ENCODE results near the gene ORC1. TPM values are rescaled to one million over a fixed set of nuclear protein-coding genes. Genes with fewer than 3 reads are reported as not detected.

ORC1 gene
- total and polyA plus RNA-seq, 2 of the 8 experiments (the other 6 are each of a cell fraction or from before 2014, with no cell fraction given), result 36.9 to 49.0 TPM

DNA sequence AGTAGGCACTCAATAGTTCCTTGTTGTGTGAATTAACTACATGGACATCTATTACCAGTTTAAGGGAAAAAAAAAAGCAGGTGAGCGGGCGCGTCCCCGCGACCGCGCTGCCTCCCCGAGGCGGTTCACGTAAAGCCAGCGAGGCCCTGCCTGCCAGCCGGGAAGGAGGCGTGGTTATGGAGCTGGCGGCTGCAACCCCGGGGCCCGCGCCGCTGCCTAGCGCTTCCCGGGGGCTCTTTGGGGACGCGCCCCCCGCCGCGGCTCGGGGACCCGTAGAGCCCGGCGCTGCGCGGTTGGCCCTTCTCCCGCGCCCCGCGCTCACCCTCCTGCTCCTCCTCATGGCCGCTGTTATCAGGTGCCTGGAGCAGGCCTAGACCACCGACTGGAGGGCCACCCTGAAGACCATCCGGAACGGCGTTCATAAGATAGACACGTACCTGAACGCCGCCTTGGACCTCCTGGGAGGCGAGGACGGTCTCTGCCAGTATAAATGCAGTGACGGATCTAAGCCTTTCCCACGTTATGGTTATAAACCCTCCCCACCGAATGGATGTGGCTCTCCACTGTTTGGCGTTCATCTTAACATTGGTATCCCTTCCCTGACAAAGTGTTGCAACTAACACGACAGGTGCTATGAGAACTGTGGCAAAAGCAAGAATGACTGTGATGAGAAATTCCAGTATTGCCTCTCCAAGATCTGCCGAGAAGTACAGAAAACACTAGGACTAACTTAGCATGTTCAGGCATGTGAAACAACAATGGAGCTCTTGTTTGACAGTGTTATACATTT lies 35.6 kb downstream of the ORC1 start:
- Histone ChIP-seq H2AFZ (ENCODE audit: low read length) (peak overlapping the region; percentile 71), H3K79me1 (ENCODE audit: low read depth, low read length) (peaks cover 7% of the 10 kb centered on the region; the same call in 1 of the 2 replicates), H3K79me2 (ENCODE audit: control insufficient read depth in 1 of 2, insufficient read depth in 2 of 2, low read length in 2 of 2) (peaks cover 0 to 5% of the 10 kb centered on the region in 2 experiments; a peak in 1 of 4 replicates), H3K4ac (replicated peaks; ENCODE audit: insufficient read length, low read depth, low read length) (no peak overlapping the region), H4K8ac (ENCODE audit: extremely low read depth, insufficient read depth, low read length) (peak overlapping the region; percentile 57; the same call in 1 of the 2 replicates), H3K23me2 (ENCODE audit: low read depth, low read length) (peaks cover 12% of the 10 kb centered on the region), H3K14ac (ENCODE audit: insufficient read length) (no peak overlapping the region), H4K91ac (replicated peaks; ENCODE audit: insufficient read length, low read length) (no peak overlapping the region), H3K4me3 (ENCODE audit: extremely low read depth in 1 of 4, insufficient read depth in 2 of 4, low read depth in 3 of 4, low read length in 4 of 4) (peak overlapping the region; percentile 50 to 67 (median 58)), H2BK15ac (ENCODE audit: low read length) (no peak overlapping the region), H3K18ac (ENCODE audit: extremely low read depth, low read length) (no peak overlapping the region; the same call in 1 of the 2 replicates), H3K27me3 (replicated peaks in 1 of 4; ENCODE audit: control insufficient read depth in 3 of 4, extremely low read depth in 1 of 4, insufficient read depth in 3 of 4, low read length in 3 of 4) (no peaks in the 10 kb centered on the region), H3K23ac (ENCODE audit: insufficient read length) (no peak overlapping the region), H3K4me2 (ENCODE audit: insufficient read depth in 1 of 2, low read depth in 2 of 2, low read length in 2 of 2) (peak overlapping the region; percentile 63 to 71), H4K20me1 (replicated peaks in 1 of 2; ENCODE audit: control insufficient read depth in 1 of 2, insufficient read depth in 2 of 2, low read length in 2 of 2) (peaks cover 0 to 3% of the 10 kb centered on the region in 2 experiments), H2BK120ac (replicated peaks; ENCODE audit: low read depth, low read length) (no peak overlapping the region), H3K9me3 (ENCODE audit: insufficient read depth in 2 of 2, low read depth in 1 of 2, low read length in 1 of 2) (no peaks in the 10 kb centered on the region), H3K4me1 (replicated peaks in 1 of 4; ENCODE audit: control insufficient read depth in 3 of 4, insufficient read depth in 4 of 4, low read length in 3 of 4) (peaks cover 0 to 9% (median 5%) of the 10 kb centered on the region in 4 experiments), H2BK20ac (ENCODE audit: low read length) (no peak overlapping the region), H2BK12ac (ENCODE audit: low read depth, low read length) (no peak overlapping the region), H4K5ac (ENCODE audit: insufficient read length, low read depth, low read length) (no peak overlapping the region), H3K56ac (replicated peaks; ENCODE audit: insufficient read length, low read depth, low read length) (no peak overlapping the region), H2BK5ac (ENCODE audit: low read depth, low read length) (no peak overlapping the region), H3K36me3 (ENCODE audit: control insufficient read depth in 2 of 4, insufficient read depth in 4 of 4, low read length in 3 of 4) (peaks cover 2 to 11% (median 8%) of the 10 kb centered on the region in 4 experiments; a peak in 5 of 8 replicates), H3K9ac (replicated peaks in 1 of 4; ENCODE audit: extremely low read depth in 1 of 4, low read depth in 3 of 4, low read length in 3 of 4) (peak overlapping the region in 2 of 4 experiments; percentile 10 to 60; a peak in 2 of 7 replicates), H3K27ac (ENCODE audit: low read depth, low read length) (no peak overlapping the region), H2AK5ac (ENCODE audit: low read depth, low read length) (no peak overlapping the region)
- CTCF ChIA-PET (ENCODE audit: partially characterized antibody), result interaction anchor here (0.6 to 1.3 kb wide), 6 partner anchors 20 to 854 kb away, joined by 3 read pairs; no protein-coding TSS in a partner anchor
- POLR2A ChIA-PET (ENCODE audit: partially characterized antibody), result interaction anchor here (0.6 to 4.0 kb wide), 11 partner anchors 20 to 313 kb away, joined by 3 to 46 read pairs (median 4); partner anchors contain the start of genes ORC1 and PRPF38A
- FAIRE-seq (peak; percentile 19), DNase-seq (ENCODE audit: low read depth in 1 of 2, low spot score in 2 of 2) (peak in 1 of 2 experiments; percentile 79)
- WGBS, 2 experiments (ENCODE audit: extremely low coverage in 1 of 2, insufficient coverage in 1 of 2, insufficient read length in 1 of 2, insufficient replicate concordance in 2 of 2, low coverage in 1 of 2, low lambda C conversion rate in 2 of 2, missing lambda C conversion rate in 1 of 2), result 6% methylated on average over 51 of the region's 51 CpGs; no CpG with 5 or more reads in 1 of the 2 experiments
- TF ChIP-seq POU5F1 (IDR thresholded peaks at IDR 0.05; ENCODE audit: low read depth, low read length), result no peak
- 0 out of 2 replicates have a peak, but pooled peaks have one; percentile 23 for TF ChIP-seq CREB1 (IDR thresholded peaks at IDR 0.05)
- TF ChIP-seq CHD1 (IDR thresholded peaks at IDR 0.05; ENCODE audit: low read depth, low read length), result no peak
- peak; percentile 68 for TF ChIP-seq KDM4A (IDR thresholded peaks at IDR 0.05; ENCODE audit: low read depth, low read length, severe bottlenecking)
- peak in 1 of 2 experiments; percentile 45; a peak in 1 of 3 replicates for TF ChIP-seq POLR2A (IDR thresholded peaks at IDR 0.05; ENCODE audit: control extremely low read depth in 1 of 2, low read depth in 2 of 2, low read length in 2 of 2)
- no peak for TF ChIP-seq JUN (IDR thresholded peaks at IDR 0.05; ENCODE audit: low read depth, low read length)
- TF ChIP-seq, protein P1, sequence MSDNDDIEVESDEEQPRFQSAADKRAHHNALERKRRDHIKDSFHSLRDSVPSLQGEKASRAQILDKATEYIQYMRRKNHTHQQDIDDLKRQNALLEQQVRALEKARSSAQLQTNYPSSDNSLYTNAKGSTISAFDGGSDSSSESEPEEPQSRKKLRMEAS (IDR thresholded peaks at IDR 0.05), result no peak
- no peak for TF ChIP-seq CBX5 (IDR thresholded peaks at IDR 0.05; ENCODE audit: low read depth, low read length)
- TF ChIP-seq RAD21 (IDR thresholded peaks at IDR 0.05 in 1 of 2, conservative IDR thresholded peaks at IDR 0.05 in 1 of 2; ENCODE audit: low read depth in 2 of 2, low read length in 2 of 2), result peak; percentile 43 to 56; a peak in 3 of 4 replicates
- TF ChIP-seq SIN3A (conservative IDR thresholded peaks at IDR 0.05 in 1 of 2, IDR thresholded peaks at IDR 0.05 in 1 of 2; ENCODE audit: low read depth in 1 of 2, low read length in 2 of 2), result 0 out of 4 replicates have a peak, but pooled peaks of 1 of the 2 experiments have one; percentile 38
